ENCODE results near the gene TACC3.

Gene TACC3

GRCh38 chr4:1721666-1722550 is 587 bp downstream of the TACC3 start:
- no peak for DNase-seq (ENCODE audit: low read depth in 2 of 2, low spot score in 1 of 2)

GRCh38 chr4:1722551-1723118 is 1.3 kb downstream of the TACC3 start:
- DNase-seq (ENCODE audit: low read depth in 2 of 2, low spot score in 1 of 2) = no peak

GRCh38 chr4:1723131-1723801 is 1.9 kb downstream of the TACC3 start:
- DNase-seq (ENCODE audit: low read depth in 2 of 2, low spot score in 1 of 2) = no peak

DNA sequence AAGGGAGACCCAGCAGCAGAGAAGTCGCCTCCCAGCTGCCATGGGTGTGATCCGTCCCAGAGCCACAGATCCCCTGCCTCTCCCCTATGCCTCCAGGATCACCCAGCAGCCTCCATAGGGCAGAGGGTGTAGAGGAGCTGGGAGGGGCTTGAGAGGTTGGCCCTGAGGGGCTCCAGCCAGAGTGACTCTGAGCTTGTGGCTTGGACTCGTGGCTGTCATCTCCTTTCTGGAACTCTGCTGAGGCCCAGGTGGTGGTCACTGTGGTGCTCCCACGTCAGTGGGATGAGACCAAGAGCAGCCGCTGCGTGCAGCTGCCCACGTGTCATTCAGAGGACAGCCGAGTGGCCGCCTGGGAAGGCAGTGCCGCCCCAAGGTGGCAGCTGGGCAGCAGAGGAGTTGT is 4.2 kb downstream of the TACC3 start:
- DNase-seq (ENCODE audit: low read depth in 2 of 2, low spot score in 1 of 2) = no peak

DNA sequence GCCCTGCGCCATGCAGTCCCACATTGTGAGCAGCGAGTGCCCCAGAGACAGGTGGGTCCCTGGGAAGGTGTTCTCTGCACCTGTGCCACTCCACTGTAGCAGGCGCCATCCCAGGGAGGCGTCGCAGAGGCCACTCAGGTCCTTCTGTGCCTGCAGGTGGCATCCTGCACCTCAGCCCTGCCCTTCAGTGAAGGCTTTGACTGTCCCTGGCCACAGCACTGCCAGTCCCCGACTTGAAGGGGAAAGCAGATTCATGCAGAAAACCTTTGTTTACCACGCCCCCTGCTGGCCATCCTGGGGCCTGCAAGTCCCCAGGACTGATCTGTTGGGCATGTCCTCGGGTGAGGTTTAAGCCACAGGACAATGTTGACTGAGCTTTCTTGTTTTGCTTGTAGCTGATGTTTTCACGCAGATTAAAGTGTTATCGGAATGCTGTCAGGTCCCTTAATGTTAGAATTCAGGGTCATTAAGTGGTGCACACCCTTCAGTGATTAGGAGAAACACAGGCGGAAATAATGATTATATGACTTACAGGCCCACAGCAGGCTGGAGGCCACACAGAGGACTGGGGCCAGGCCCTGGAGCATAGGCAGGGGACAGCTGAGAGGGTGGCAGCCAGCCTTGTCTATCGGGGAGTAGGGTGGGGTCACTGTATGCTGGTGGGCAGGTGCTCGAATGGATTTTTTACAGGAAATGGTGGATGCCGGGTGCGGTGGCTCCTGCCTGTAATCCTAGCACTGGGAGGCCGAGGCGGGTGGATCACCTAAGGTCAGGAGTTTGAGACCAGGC is 5.0 kb downstream of the TACC3 start:
- peak; percentile 84 to 85 for DNase-seq (ENCODE audit: low read depth in 2 of 2, low spot score in 1 of 2)

- DNase-seq (ENCODE audit: low read depth in 2 of 2, low spot score in 1 of 2) = no peak
Measured at GRCh38 chr4:1727117-1728031, 6.1 kb downstream of the TACC3 start.

GRCh38 chr4:1728061-1728980 is 7.0 kb downstream of the TACC3 start:
- DNase-seq (ENCODE audit: low read depth in 2 of 2, low spot score in 1 of 2) = no peak

GRCh38 chr4:1730532-1731135 is 9.3 kb downstream of the TACC3 start:
- no peak for DNase-seq (ENCODE audit: low read depth in 2 of 2, low spot score in 1 of 2)

- DNase-seq (ENCODE audit: low read depth in 2 of 2, low spot score in 1 of 2) = no peak
Measured at GRCh38 chr4:1731180-1731579, 9.9 kb downstream of the TACC3 start.

- DNase-seq (ENCODE audit: low read depth in 2 of 2, low spot score in 1 of 2) = no peak
Measured at GRCh38 chr4:1732911-1733310, 11.6 kb downstream of the TACC3 start.

GRCh38 chr4:1735215-1735614 is 13.9 kb downstream of the TACC3 start:
- DNase-seq (ENCODE audit: low read depth in 2 of 2, low spot score in 1 of 2) = no peak

- no peak for DNase-seq (ENCODE audit: low read depth in 2 of 2, low spot score in 1 of 2)
Measured at GRCh38 chr4:1736812-1737211, 15.5 kb downstream of the TACC3 start.

GRCh38 chr4:1737666-1738065 is 16.3 kb downstream of the TACC3 start:
- no peak for DNase-seq (ENCODE audit: low read depth in 2 of 2, low spot score in 1 of 2)

GRCh38 chr4:1738410-1738809 is 17.1 kb downstream of the TACC3 start:
- DNase-seq (ENCODE audit: low read depth in 2 of 2, low spot score in 1 of 2) = no peak

GRCh38 chr4:1739358-1739757 is 18.0 kb downstream of the TACC3 start:
- DNase-seq (ENCODE audit: low read depth in 2 of 2, low spot score in 1 of 2) = no peak

DNA sequence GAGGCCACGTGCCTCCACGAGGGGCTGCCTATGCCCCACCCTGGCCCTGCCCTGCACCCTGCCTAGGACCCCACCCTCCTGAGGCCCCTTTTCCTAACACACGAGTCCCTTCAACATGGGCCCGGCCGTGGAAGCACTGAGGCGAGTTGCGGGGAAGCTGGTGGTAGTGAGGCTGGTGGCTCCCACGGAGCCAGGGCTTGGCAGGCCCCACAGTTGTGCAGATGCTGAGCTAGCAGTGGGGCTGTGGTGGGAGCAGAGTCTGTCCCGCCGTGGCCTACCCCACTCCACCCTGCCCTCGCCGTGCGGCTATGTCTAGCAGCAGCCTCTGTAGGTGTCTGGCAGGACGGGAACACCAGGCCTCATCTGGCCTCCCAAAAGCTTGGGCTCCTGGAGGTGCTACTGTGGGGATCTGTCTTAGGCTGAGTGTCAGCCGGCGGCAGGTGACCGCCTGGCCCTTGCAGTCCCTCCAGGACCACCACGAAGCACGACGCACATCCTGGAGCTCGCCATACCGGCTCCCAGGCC is 18.8 kb downstream of the TACC3 start:
- no peak for DNase-seq (ENCODE audit: low read depth in 2 of 2, low spot score in 1 of 2)

DNA sequence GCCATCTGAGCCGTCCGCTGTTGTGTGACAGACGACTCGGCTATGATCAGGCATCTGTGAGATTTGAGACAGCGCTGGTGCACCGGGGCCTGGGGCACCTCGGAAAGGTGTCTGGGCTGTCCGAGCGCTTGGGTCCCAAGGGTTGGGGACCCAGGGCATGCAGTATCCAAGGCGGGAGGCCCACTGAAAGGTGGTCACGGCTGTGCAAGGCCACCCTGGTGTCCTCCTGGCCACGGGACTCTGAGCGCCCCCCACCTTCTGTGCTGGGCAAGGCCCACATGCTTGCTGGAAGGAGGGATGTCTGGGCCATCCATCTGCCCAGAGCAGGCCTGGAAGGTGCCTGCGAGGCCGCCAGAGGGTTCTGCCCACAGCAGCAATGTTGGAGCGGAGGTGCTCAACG is 19.9 kb downstream of the TACC3 start:
- DNase-seq (ENCODE audit: low read depth in 2 of 2, low spot score in 1 of 2) = no peak

GRCh38 chr4:1743551-1743950 is 22.2 kb downstream of the TACC3 start:
- no peak for DNase-seq (ENCODE audit: low read depth in 2 of 2, low spot score in 1 of 2)

- no peak for DNase-seq (ENCODE audit: low read depth in 2 of 2, low spot score in 1 of 2)
Measured at GRCh38 chr4:1743975-1744374, 22.7 kb downstream of the TACC3 start.
